Spleen (tissue), 11 donors: ENCODE measurements around the gene KCNQ5. TPM values are rescaled to one million over a fixed set of nuclear protein-coding genes. Genes with fewer than 3 reads are reported as not detected.

Experiments used
- DNase-seq: peaks from one replicate; pipeline ENCODE4 v3.0.0-alpha.2; 2020
- H3K27ac ChIP-seq, 8 donors: fragments of 200-600 bp; sonication (generic) in 7 of 8; 1 replicate in 4 of 8; 2 replicates in 4 of 8; pipeline versions ENCODE4 v1.5.0 to v1.8.0; 2016 to 2021; ENCODE audit warnings: inconsistent platforms in 4 of 8, mild to moderate bottlenecking in 4 of 8, moderate library complexity in 1 of 8
- H3K27me3 ChIP-seq, 7 donors: fragments of 200-600 bp; sonication (generic) in 6 of 7; replicated peaks in 1 of 7; 1 replicate in 4 of 7; 2 replicates in 3 of 7; pipeline versions ENCODE4 v1.5.0 to v1.8.0; 2016 to 2021; ENCODE audit warnings: inconsistent platforms in 3 of 7, mild to moderate bottlenecking in 1 of 7
- H3K36me3 ChIP-seq, 6 donors: fragments of 200-600 bp; sonication (generic) in 5 of 6; 1 replicate in 4 of 6; 2 replicates in 2 of 6; pipeline versions ENCODE4 v1.5.0 to v1.8.0; 2016 to 2021; ENCODE audit warnings: inconsistent platforms in 2 of 6
- H3K4me1 ChIP-seq, 6 donors: fragments of 200-600 bp; sonication (generic) in 5 of 6; 1 replicate in 3 of 6; 2 replicates in 3 of 6; pipeline versions ENCODE4 v1.5.0 to v1.8.0; 2016 to 2021; ENCODE audit warnings: inconsistent platforms in 3 of 6
- H3K4me3 ChIP-seq, 8 donors: fragments of 200-600 bp; sonication (generic) in 7 of 8; 1 replicate in 4 of 8; 2 replicates in 4 of 8; pipeline versions ENCODE4 v1.5.0 to v1.8.0; 2016 to 2021; ENCODE audit warnings: inconsistent platforms in 4 of 8, mild to moderate bottlenecking in 4 of 8, moderate library complexity in 2 of 8
- H3K9me3 ChIP-seq, 8 donors: fragments of 200-600 bp; sonication (generic) in 7 of 8; 1 replicate in 4 of 8; 2 replicates in 4 of 8; pipeline versions ENCODE4 v1.5.0 to v1.8.0; 2016 to 2021; ENCODE audit warnings: inconsistent platforms in 4 of 8
- POLR2A ChIP-seq, 3 donors: fragments of 450-650 bp; IDR thresholded peaks; one replicate each; pipeline ENCODE4 v1.5.1; 2017; ENCODE audit warnings: antibody characterized with exemption in 3 of 3, mild to moderate bottlenecking in 1 of 3
- POLR2AphosphoS5 ChIP-seq, 3 donors: sonication (generic); formaldehyde crosslinking; IDR thresholded peaks; one replicate each; pipeline ENCODE4 v1.5.1; 2017; ENCODE audit warnings: antibody characterized with exemption in 3 of 3
- WGBS, 5 donors: extraction: QIAGEN DNeasy Blood & Tissue Kit in 3 of 5; methylation state at CpG; one replicate each; pipeline versions ENCODE4 v1.1.5 to v1.1.7; 2013 to 2018; 5-methylcytosine and 5-hydroxymethylcytosine counted together
- intact Hi-C: fragments of 100-400 bp; cut with DNase I; formaldehyde crosslinking; loops from one replicate; pipeline ENCODE4 v1.15.0; 2023; ENCODE audit warnings: low total_unique reads
- polyA plus RNA-seq, 3 donors: library from polyadenylated mRNA; stranded (reverse); fragments of 200-250 nt; gene quantifications; one replicate each; pipeline ENCODE4 v1.2.1, GENCODE V29; 2013
- total RNA-seq, 7 donors: library from RNA; depleted of rRNA in 3 of 7; stranded (reverse); fragments of >200 nt in 3 of 7; fragmentation: NEBNext Ultra II Directional in 4 of 7; extraction: Animal tissue kit (Norgen Biotek cat#: 25700) in 4 of 7; gene quantifications; one replicate each; pipeline versions ENCODE4 v1.1.0 to v1.2.1, GENCODE V29; 2016 to 2021
- TF ChIP-seq, protein P1 (sequence below), 11 experiments: fragments of 200-600 bp in 7 of 11; fragments of 450-650 bp in 4 of 11; sonication (generic) in 4 of 11; IDR thresholded peaks in 8 of 11; conservative IDR thresholded peaks in 3 of 11; 1 replicate in 7 of 11; 2 replicates in 4 of 11; pipeline versions ENCODE4 v1.4.0 to v1.8.0; 2016 to 2021; ENCODE audit warnings: antibody characterized with exemption in 11 of 11, inconsistent platforms in 4 of 11, mild to moderate bottlenecking in 1 of 11
- donor health status: healthy with polysubstance abuse.
- donor health status: DM: no; HTN: no; CAD: no; lungs with moderate emphysema.
- donor health status: DM: no; HTN: no; CAD: no.
- donor health status: Bipolar disorder and iron deficiency.
- donor health status: healthy.
- donor health status: DM: no; HTN: no; CAD: no.
- donor health status: DM: yes; HTN: yes; CAD: no.

The KCNQ5 gene
- total and polyA plus RNA-seq, 10 donors, result 1.3 to 8.7 (median 4.4) TPM

DNA sequence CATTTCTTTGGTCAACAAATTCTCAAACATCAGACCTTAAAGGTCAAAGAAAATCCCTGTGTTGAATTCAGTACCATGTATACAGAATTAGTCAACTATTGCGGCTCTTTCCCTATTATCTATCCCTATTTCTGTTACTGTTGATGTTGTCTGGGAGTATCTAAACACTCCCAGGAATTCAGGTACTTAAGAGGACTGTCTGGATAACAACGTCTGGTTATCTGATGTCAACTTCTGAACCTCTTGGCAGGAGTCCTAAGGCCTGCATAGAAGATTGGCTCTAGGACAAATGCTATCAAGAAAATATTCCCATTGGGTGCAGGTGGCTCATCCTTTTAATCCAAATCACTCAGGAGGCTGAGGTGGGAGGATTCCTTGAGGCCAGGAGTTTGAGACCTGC, 347.8 kb downstream of the KCNQ5 start:
- 74 to 91% (median 83%) methylated on average over 2 of the region's 2 CpGs for WGBS, 5 donors
- H3K9me3 ChIP-seq, result no peaks in the 10 kb centered on the region
- H3K36me3 ChIP-seq, result no peaks in the 10 kb centered on the region
- H3K27ac ChIP-seq, result no peak overlapping the region
- H3K27me3 ChIP-seq, result no peaks in the 10 kb centered on the region
- intact Hi-C loops, result no loop called here
- no peak for DNase-seq
- TF ChIP-seq POLR2AphosphoS5 (IDR thresholded peaks at IDR 0.05), result no peak
- TF ChIP-seq POLR2A (IDR thresholded peaks at IDR 0.05), result no peak
- TF ChIP-seq, protein P1, sequence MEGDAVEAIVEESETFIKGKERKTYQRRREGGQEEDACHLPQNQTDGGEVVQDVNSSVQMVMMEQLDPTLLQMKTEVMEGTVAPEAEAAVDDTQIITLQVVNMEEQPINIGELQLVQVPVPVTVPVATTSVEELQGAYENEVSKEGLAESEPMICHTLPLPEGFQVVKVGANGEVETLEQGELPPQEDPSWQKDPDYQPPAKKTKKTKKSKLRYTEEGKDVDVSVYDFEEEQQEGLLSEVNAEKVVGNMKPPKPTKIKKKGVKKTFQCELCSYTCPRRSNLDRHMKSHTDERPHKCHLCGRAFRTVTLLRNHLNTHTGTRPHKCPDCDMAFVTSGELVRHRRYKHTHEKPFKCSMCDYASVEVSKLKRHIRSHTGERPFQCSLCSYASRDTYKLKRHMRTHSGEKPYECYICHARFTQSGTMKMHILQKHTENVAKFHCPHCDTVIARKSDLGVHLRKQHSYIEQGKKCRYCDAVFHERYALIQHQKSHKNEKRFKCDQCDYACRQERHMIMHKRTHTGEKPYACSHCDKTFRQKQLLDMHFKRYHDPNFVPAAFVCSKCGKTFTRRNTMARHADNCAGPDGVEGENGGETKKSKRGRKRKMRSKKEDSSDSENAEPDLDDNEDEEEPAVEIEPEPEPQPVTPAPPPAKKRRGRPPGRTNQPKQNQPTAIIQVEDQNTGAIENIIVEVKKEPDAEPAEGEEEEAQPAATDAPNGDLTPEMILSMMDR (IDR thresholded peaks at IDR 0.05 in 8 of 11, conservative IDR thresholded peaks at IDR 0.05 in 3 of 11), result no peak
- H3K4me1 ChIP-seq, result no peaks in the 10 kb centered on the region
- no peak overlapping the region for H3K4me3 ChIP-seq

GRCh38 chr6:72972579-72972978, 350.7 kb downstream of the KCNQ5 start:
- Histone ChIP-seq H3K36me3 (no peaks in the 10 kb centered on the region), H3K4me1 (peaks cover 0 to 13% (median 3%) of the 10 kb centered on the region in 6 donors), H3K9me3 (no peaks in the 10 kb centered on the region), H3K4me3 (no peak overlapping the region), H3K27ac (no peak overlapping the region), H3K27me3 (no peaks in the 10 kb centered on the region)
- TF ChIP-seq POLR2A (IDR thresholded peaks at IDR 0.05) (no peak), POLR2AphosphoS5 (IDR thresholded peaks at IDR 0.05) (no peak)
- TF ChIP-seq, protein P1 (IDR thresholded peaks at IDR 0.05 in 8 of 11, conservative IDR thresholded peaks at IDR 0.05 in 3 of 11), result no peak
- intact Hi-C loops, result no loop called here
- DNase-seq, result no peak

GRCh38 chr6:72974276-72974675, 352.4 kb downstream of the KCNQ5 start:
- intact Hi-C loops, result no loop called here
- TF ChIP-seq POLR2A (IDR thresholded peaks at IDR 0.05), result no peak
- TF ChIP-seq POLR2AphosphoS5 (IDR thresholded peaks at IDR 0.05), result no peak
- TF ChIP-seq, protein P1 (IDR thresholded peaks at IDR 0.05 in 8 of 11, conservative IDR thresholded peaks at IDR 0.05 in 3 of 11), result no peak
- no peaks in the 10 kb centered on the region for H3K27me3 ChIP-seq
- no peak overlapping the region for H3K27ac ChIP-seq
- WGBS, 5 donors, result 76 to 85% (median 83%) methylated on average over 2 of the region's 2 CpGs
- peaks cover 0 to 6% (median 3%) of the 10 kb centered on the region in 8 donors for H3K9me3 ChIP-seq
- DNase-seq, result no peak
- H3K4me3 ChIP-seq, result no peak overlapping the region
- no peaks in the 10 kb centered on the region for H3K36me3 ChIP-seq
- H3K4me1 ChIP-seq, result peaks cover 0 to 13% (median 3%) of the 10 kb centered on the region in 6 donors

DNA sequence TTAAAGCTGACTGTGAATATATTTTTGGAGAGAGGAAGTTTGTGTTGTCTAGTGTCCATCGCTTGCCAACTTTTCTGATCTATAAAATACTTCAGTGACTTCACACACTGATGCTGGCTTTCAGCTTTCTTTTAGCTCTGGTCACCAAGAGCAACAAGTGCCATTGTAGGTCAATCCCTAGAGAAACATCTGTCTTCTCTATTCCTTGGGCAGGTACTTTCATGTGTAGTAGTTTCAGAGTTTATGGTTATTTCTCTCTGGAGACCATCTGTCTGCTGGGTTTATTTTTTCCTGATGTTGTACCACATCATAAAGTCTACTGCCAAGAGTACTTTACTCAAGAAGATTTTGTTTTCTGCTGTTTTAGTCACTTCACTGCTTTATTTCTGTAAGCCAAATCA, 353.5 kb downstream of the KCNQ5 start:
- 50 to 81% (median 54%) methylated on average over 1 of the region's 1 CpG for WGBS, 5 donors
- H3K4me3 ChIP-seq, result no peak overlapping the region

GRCh38 chr6:72976484-72976883, 354.6 kb downstream of the KCNQ5 start:
- intact Hi-C loops, result no loop called here
- Histone ChIP-seq H3K9me3 (peaks cover 0 to 15% (median 6%) of the 10 kb centered on the region in 8 donors), H3K36me3 (no peaks in the 10 kb centered on the region), H3K27me3 (no peaks in the 10 kb centered on the region), H3K27ac (no peak overlapping the region), H3K4me1 (peaks cover 0 to 13% (median 3%) of the 10 kb centered on the region in 6 donors), H3K4me3 (no peak overlapping the region)
- no peak for DNase-seq
- no peak for TF ChIP-seq POLR2AphosphoS5 (IDR thresholded peaks at IDR 0.05)
- no peak for TF ChIP-seq POLR2A (IDR thresholded peaks at IDR 0.05)
- TF ChIP-seq, protein P1 (IDR thresholded peaks at IDR 0.05 in 8 of 11, conservative IDR thresholded peaks at IDR 0.05 in 3 of 11), result no peak
- WGBS, 5 donors, result 24 to 39% (median 32%) methylated on average over 2 of the region's 2 CpGs

More for the DNA sequence above, 353.5 kb downstream of the KCNQ5 start:
- no peak overlapping the region for H3K27ac ChIP-seq
- no peak for DNase-seq
- TF ChIP-seq POLR2A (IDR thresholded peaks at IDR 0.05), result no peak
- H3K36me3 ChIP-seq, result no peaks in the 10 kb centered on the region
- H3K27me3 ChIP-seq, result no peaks in the 10 kb centered on the region
- intact Hi-C loops, result no loop called here
- peaks cover 0 to 15% (median 6%) of the 10 kb centered on the region in 8 donors for H3K9me3 ChIP-seq
- H3K4me1 ChIP-seq, result peaks cover 0 to 13% (median 3%) of the 10 kb centered on the region in 6 donors
